HG02588 (cell line): ENCODE results near the gene CYP2W1.

Experiments used
- ATAC-seq: cut with Tn5 transposase; IDR thresholded peaks from one replicate; pipeline ENCODE4 v1.9.1; 2021; ENCODE audit warnings: mild to moderate bottlenecking, moderate library complexity; ENCODE audit not compliant: unreplicated experiment

CYP2W1 gene

GRCh38 chr7:1011297-1012003 lies 28.5 kb downstream of the CYP2W1 start:
- ATAC-seq: no peak

GRCh38 chr7:1012004-1012715 lies 29.2 kb downstream of the CYP2W1 start:
- ATAC-seq: no peak

DNA sequence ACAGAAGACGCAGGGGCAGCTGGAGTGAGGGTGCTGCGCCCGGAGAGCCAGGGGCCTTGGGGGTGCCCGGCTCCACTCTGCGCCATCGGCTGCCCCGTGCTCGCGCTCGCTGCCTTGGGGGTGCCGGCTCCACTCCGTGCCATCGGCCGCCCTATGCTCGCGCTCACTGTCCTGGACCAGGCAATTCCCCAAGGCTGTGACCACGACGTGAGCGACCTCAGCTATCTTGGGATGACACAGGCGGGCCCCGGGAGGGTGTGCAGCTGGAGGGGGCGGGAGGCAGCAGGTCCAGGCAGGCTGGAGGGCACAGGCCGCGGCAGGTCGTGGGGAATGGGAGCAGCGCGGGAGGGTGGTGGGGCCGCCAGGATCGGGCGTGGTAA lies 29.7 kb downstream of the CYP2W1 start:
- ATAC-seq: no peak

GRCh38 chr7:1013581-1013980 lies 30.6 kb downstream of the CYP2W1 start:
- ATAC-seq: no peak

GRCh38 chr7:1014681-1015080 lies 31.7 kb downstream of the CYP2W1 start:
- no peak for ATAC-seq

- no peak for ATAC-seq
Measured at GRCh38 chr7:1015196-1016121, 32.5 kb downstream of the CYP2W1 start.

GRCh38 chr7:1016577-1017531 lies 33.9 kb downstream of the CYP2W1 start:
- no peak for ATAC-seq

DNA sequence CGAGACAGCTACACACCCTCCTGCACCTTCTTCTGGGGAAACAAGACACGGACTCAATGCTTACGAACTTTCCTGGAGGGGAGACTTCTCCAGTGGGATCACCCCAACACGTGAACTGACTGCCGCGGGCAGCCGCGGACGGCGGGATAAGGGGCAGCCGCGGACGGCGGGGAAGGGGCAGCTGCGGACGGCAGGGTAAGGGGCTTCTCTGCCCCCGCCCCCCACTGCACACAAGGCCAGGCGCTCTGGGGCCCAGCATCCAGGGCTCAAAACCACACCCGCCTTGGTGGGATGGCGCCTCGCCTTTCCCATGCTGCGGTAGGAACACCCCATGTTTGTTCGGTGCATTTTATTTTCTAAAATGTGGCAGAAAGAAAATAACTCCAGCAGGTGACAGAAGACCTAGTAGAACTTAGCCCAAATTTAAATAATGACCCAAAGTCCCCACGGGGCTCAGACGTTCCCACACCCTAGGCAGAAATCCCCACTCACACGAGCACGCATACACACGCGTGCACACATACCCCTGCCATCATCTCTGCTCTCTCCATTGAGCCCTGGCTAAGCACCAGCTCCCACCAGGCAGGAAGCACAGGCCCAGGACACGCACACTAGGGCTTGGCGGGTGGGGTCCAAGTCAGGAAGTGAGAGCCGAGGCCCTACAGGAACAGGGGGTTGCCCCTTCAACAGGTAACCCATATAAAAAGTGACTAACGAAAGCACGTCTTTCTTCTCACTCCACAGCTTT lies 34.8 kb downstream of the CYP2W1 start:
- no peak for ATAC-seq

GRCh38 chr7:1018334-1018695 lies 35.3 kb downstream of the CYP2W1 start:
- no peak for ATAC-seq

GRCh38 chr7:1019255-1019785 lies 36.3 kb downstream of the CYP2W1 start:
- ATAC-seq: no peak

DNA sequence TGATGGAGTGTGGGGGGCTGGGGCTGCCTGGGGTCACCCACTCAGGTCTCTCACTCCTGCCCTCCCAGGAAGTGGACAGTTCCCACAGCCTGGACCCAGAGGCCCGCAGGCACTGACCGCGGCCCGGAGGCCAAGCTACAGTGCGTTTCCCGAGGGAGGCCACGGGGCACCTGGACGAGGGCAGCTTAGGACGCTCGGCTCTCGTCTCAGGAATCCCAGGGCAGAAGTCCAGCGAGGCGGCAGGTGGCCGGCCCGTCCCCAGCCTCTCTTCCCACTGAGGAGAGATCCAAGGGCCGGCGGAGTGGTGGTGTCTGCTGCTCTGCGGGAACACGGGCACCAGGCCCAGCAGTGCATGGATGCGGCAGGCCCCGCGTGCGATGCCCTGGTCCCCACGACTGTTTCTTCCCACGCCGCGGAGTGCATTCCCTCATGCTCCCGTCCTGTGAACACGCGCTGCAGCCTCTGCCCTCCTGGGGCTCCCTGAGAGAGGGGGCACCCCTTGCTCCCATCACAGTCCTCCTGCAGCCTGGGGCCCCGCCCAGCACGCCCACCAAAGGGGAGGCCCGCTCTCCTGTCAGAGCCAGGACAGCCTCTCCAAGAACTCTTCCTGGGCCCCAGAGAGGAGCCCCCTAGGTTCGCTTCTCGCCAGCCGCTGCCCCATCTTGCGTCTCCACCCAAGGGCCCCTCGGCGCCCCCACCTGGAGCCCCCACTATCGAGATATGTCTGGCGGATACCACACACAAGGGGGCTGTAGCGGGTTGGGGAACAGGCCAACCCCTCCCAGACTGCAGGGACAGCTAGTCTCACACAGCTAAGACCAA lies 37.0 kb downstream of the CYP2W1 start:
- no peak for ATAC-seq

DNA sequence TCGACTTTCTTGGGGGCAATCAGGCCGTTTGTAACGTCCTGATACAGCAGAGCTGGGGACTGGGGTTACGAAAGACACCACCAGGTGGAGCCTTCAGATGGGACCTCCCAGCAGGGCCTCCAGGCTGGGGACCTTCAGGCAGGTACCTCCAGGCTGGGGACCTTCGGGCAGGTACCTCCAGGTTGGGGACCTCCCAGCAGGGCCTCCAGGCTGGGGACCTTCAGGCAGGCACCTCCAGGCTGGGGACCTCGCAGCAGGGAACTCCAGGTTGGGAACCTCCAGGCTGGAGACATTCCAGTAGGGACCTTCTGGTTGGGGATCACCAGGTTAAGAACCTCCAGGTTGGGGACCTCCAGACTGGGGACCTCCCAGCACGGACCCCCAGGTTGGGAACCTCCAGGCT lies 37.9 kb downstream of the CYP2W1 start:
- no peak for ATAC-seq

- ATAC-seq: no peak
Measured at GRCh38 chr7:1021366-1021765, 38.4 kb downstream of the CYP2W1 start.

- ATAC-seq: no peak
Measured at GRCh38 chr7:1021931-1022330, 39.0 kb downstream of the CYP2W1 start.

DNA sequence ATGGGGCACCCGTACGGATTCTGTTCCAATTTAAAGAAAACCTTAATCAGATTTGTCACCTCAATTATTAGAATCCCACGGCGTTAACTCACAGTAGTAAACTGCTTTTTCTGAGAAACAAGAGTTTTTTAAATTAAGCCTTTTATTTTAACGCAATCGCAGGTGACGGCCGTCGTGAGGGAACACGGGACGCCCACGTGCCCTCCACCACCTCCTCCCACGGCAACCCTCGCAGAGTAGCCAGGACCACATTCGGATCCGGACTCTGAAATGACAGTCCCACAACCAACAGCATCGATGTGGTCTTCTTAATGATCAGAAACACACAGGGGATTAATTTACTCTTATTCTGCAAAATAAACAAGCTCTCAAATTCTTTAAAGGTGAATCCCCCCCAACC lies 39.4 kb downstream of the CYP2W1 start:
- no peak for ATAC-seq

- no peak for ATAC-seq
Measured at GRCh38 chr7:1022801-1023465, 40.0 kb downstream of the CYP2W1 start.

GRCh38 chr7:1024331-1024841 lies 41.4 kb downstream of the CYP2W1 start:
- peak; percentile 49 for ATAC-seq
